Measurements from ENCODE around the gene HAP1. TPM values are rescaled to one million over a fixed set of nuclear protein-coding genes. Genes with fewer than 3 reads are reported as not detected.

HAP1 gene
- polyA plus RNA-seq, 1 experiment = 0.04 TPM

- Histone ChIP-seq H3K27ac (ENCODE audit: low read depth, low read length) (no peak overlapping the region), H3K27me3 (ENCODE audit: control insufficient read depth, insufficient read depth, low read length) (peaks cover 6% of the 10 kb centered on the region), H3K4me3 (ENCODE audit: low read depth, low read length) (no peak overlapping the region), H3K9me3 (ENCODE audit: control insufficient read depth, insufficient read depth, low read length) (no peaks in the 10 kb centered on the region)
- DNase-seq (ENCODE audit: low read depth, low spot score) = no peak
- POLR2A ChIA-PET = no interaction called here
- CTCF ChIA-PET = no interaction called here
- TF ChIP-seq, protein P1, sequence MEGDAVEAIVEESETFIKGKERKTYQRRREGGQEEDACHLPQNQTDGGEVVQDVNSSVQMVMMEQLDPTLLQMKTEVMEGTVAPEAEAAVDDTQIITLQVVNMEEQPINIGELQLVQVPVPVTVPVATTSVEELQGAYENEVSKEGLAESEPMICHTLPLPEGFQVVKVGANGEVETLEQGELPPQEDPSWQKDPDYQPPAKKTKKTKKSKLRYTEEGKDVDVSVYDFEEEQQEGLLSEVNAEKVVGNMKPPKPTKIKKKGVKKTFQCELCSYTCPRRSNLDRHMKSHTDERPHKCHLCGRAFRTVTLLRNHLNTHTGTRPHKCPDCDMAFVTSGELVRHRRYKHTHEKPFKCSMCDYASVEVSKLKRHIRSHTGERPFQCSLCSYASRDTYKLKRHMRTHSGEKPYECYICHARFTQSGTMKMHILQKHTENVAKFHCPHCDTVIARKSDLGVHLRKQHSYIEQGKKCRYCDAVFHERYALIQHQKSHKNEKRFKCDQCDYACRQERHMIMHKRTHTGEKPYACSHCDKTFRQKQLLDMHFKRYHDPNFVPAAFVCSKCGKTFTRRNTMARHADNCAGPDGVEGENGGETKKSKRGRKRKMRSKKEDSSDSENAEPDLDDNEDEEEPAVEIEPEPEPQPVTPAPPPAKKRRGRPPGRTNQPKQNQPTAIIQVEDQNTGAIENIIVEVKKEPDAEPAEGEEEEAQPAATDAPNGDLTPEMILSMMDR (IDR thresholded peaks at IDR 0.05; ENCODE audit: low read depth, low read length) = no peak
Observed at GRCh38 chr17:41683441-41684007, 50.9 kb downstream of the HAP1 start.

DNA sequence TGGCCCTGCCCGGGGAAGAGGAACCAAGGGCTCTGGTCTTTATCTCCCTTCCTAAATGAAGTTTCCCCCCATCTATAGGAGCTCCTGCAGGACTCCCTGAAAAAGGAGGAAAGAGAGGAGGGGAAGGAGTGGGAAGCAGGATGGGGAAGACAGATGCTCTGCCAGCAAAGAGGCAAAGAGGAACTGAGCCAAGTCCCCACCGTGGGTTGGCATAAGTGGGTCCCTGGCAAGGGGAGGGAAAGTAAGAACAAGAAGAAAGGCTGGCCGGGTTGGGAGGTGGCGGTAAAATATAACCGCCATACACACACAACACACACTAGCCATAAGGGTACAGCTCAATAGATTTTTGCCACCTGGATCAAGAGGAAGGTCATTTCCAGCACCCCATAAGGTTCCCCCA lies 51.8 kb downstream of the HAP1 start:
- no peak for DNase-seq (ENCODE audit: low read depth, low spot score)

GRCh38 chr17:41681776-41682175 lies 52.7 kb downstream of the HAP1 start:
- CTCF ChIA-PET = interaction anchor here (1.5 kb wide), 1 partner anchor 16 kb away, joined by 4 read pairs; no protein-coding TSS in a partner anchor
- no peak for DNase-seq (ENCODE audit: low read depth, low spot score)

More for the DNA sequence above, 51.8 kb downstream of the HAP1 start:
- TF ChIP-seq, protein P1 (IDR thresholded peaks at IDR 0.05; ENCODE audit: low read depth, low read length) = no peak
- no peaks in the 10 kb centered on the region for H3K9me3 ChIP-seq (ENCODE audit: control insufficient read depth, insufficient read depth, low read length)
- no peak overlapping the region for H3K4me3 ChIP-seq (ENCODE audit: low read depth, low read length)
- peaks cover 6% of the 10 kb centered on the region for H3K27me3 ChIP-seq (ENCODE audit: control insufficient read depth, insufficient read depth, low read length)
- ChIA-PET CTCF (no interaction called here), POLR2A (interaction anchor here (0.6 kb wide), 1 partner anchor 424 kb away, joined by 3 read pairs; no protein-coding TSS in a partner anchor)
- H3K27ac ChIP-seq (ENCODE audit: low read depth, low read length) = no peak overlapping the region

GRCh38 chr17:41680426-41681040 lies 53.9 kb downstream of the HAP1 start:
- H3K9me3 ChIP-seq (ENCODE audit: control insufficient read depth, insufficient read depth, low read length) = no peaks in the 10 kb centered on the region
- H3K4me3 ChIP-seq (ENCODE audit: low read depth, low read length) = no peak overlapping the region
- TF ChIP-seq, protein P1 (IDR thresholded peaks at IDR 0.05; ENCODE audit: low read depth, low read length) = no peak
- CTCF ChIA-PET = interaction anchor here (1.1 to 3.9 kb wide), 5 partner anchors 13 to 131 kb away, joined by 3 to 23 read pairs (median 19); no protein-coding TSS in a partner anchor
- H3K27me3 ChIP-seq (ENCODE audit: control insufficient read depth, insufficient read depth, low read length) = peaks cover 9% of the 10 kb centered on the region
- H3K27ac ChIP-seq (ENCODE audit: low read depth, low read length) = no peak overlapping the region
- POLR2A ChIA-PET = interaction anchor here (0.6 to 4.1 kb wide), 2 partner anchors 8 to 568 kb away, joined by 3 to 64 read pairs; partner anchors contain the start of gene EIF1
- DNase-seq (ENCODE audit: low read depth, low spot score) = no peak

More at GRCh38 chr17:41681776-41682175, 52.7 kb downstream of the HAP1 start:
- Histone ChIP-seq H3K27ac (ENCODE audit: low read depth, low read length) (no peak overlapping the region), H3K4me3 (ENCODE audit: low read depth, low read length) (no peak overlapping the region), H3K9me3 (ENCODE audit: control insufficient read depth, insufficient read depth, low read length) (no peaks in the 10 kb centered on the region), H3K27me3 (ENCODE audit: control insufficient read depth, insufficient read depth, low read length) (peaks cover 6% of the 10 kb centered on the region)
- TF ChIP-seq, protein P1 (IDR thresholded peaks at IDR 0.05; ENCODE audit: low read depth, low read length) = no peak
- POLR2A ChIA-PET = interaction anchor here (0.5 kb wide), 1 partner anchor 1000 kb away, joined by 3 read pairs; no protein-coding TSS in a partner anchor
